Fibroblast of villous mesenchyme (primary cell): ENCODE results near the gene ERICH4. TPM values are rescaled to one million over a fixed set of nuclear protein-coding genes. Genes with fewer than 3 reads are reported as not detected.

Experiments used
- DNase-seq: peaks from one replicate; pipeline ENCODE4 v3.0.0-alpha.2; 2010; ENCODE audit warnings: low read depth
- H3K4me3 ChIP-seq: 2 replicates; pipeline ENCODE4 v1.5.1; 2011; ENCODE audit warnings: low read depth, mild to moderate bottlenecking, low read length
- CTCF ChIP-seq: IDR thresholded peaks from 2 replicates; pipeline ENCODE4 v1.5.1; 2012; ENCODE audit warnings: low read depth, mild to moderate bottlenecking, low read length; ENCODE audit not compliant: insufficient read depth
- total RNA-seq: library from RNA; depleted of rRNA; stranded (reverse); fragments of >200 nt; gene quantifications from 2 replicates; pipeline ENCODE4 v1.2.3, GENCODE V29; 2012

The ERICH4 gene
- total RNA-seq, 1 donor = not detected

- no peak for DNase-seq
- no peak overlapping the region for H3K4me3 ChIP-seq
- no peak for TF ChIP-seq CTCF
Observed at GRCh38 chr19:41435936-41436673, 6.9 kb upstream of the ERICH4 start.

DNA sequence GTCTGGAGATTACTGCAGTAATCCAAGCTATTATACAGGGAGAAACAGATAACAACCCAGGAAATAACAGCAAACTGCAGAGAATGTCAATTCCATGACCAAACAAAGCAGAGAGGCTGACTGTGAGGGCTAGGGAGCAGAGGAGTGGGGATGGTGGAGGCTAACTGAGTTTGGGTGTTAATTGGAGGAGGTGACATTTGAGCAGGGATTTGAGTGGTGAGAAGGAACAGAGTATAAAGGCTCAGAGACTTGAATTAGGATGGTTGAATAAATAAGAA lies 6.3 kb upstream of the ERICH4 start:
- H3K4me3 ChIP-seq = no peak overlapping the region
- DNase-seq = no peak
- no peak for TF ChIP-seq CTCF

GRCh38 chr19:41437944-41438574 lies 4.9 kb upstream of the ERICH4 start:
- H3K4me3 ChIP-seq = no peak overlapping the region
- no peak for DNase-seq
- TF ChIP-seq CTCF = no peak

DNA sequence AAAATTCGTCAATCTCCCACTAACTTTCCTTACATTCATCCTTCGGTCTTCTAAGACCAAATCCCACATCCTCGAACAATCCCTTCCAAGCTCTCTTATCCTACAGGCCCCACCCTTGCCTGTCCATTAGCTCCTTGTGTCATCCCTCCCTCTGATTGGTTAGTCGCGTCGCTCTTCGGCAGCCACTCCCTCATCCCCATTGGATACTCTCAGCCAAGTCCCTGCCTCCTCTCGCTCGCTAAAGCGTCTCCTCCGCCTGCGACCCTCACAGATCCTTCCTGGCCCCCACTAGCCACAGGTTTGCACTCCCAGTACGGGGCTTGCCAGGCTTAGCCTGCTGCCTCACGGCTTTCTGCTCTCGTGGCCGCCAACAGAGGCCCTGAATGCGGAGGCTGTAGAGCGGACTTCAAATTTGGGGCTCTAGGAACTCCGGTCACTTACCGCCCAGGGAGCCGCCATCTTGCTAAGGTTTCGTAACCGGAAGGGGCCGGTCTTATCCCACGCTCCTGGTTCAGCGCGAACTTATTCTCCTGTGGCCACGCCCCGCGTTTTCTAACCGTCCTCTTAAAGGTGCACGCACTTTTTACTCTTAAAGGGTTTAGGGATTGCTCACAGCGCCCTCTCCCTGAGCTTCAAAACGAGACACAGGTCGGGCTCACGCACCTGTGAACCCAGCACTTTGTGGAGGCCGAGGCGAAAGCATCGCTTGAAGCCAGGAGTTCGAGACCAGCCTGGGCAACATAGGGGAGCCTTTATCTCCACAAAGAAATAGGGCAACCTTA lies 3.3 kb upstream of the ERICH4 start, which contains the start of gene DMAC2:
DMAC2 (minus strand) TSS at position 472 of the 782 bp plus-strand sequence; CDS start at position 459, 13 bp downstream.
- peak; percentile 46 for TF ChIP-seq CTCF

GRCh38 chr19:41441321-41441945 lies 1.5 kb upstream of the ERICH4 start:
- no peak overlapping the region for H3K4me3 ChIP-seq
- TF ChIP-seq CTCF = no peak
- no peak for DNase-seq

More for the DNA sequence above, 3.3 kb upstream of the ERICH4 start, which contains the start of gene DMAC2:
- peak within 1 kb of the TSS; percentile 99 for H3K4me3 ChIP-seq
- peak; percentile 98 for DNase-seq

- no peak for TF ChIP-seq CTCF
- no peak overlapping the region for H3K4me3 ChIP-seq
- DNase-seq = no peak
Observed at GRCh38 chr19:41443813-41444455, 978 bp downstream of the ERICH4 start.
